SU-DHL-6 (cell line): ENCODE measurements around the gene EIF6.

Source experiments
- H2AFZ ChIP-seq: fragments of 200-600 bp; sonication (generic); 2 replicates; pipeline ENCODE4 v1.6.1; 2014; ENCODE audit warnings: low read depth, mild to moderate bottlenecking, moderate library complexity, mixed read lengths, antibody characterized with exemption, low read length; ENCODE audit not compliant: severe bottlenecking
- H3F3A ChIP-seq: fragments of 200-600 bp; shearing (Covaris generic); 2 replicates; pipeline ENCODE4 v1.6.0; 2016; ENCODE audit warnings: antibody characterized with exemption, mild to moderate bottlenecking; ENCODE audit not compliant: insufficient read depth
- H3K27ac ChIP-seq: fragments of 200-600 bp; sonication (generic); 2 replicates; pipeline ENCODE4 v1.5.1; 2016; ENCODE audit warnings: low read depth, mild to moderate bottlenecking, low read length, moderate library complexity, mixed read lengths
- H3K27me3 ChIP-seq: fragments of 200-600 bp; sonication (generic), shearing (Covaris generic); 2 replicates; pipeline ENCODE4 v1.6.0; 2014; ENCODE audit warnings: mild to moderate bottlenecking, low read length
- H3K36me3 ChIP-seq: fragments of 200-600 bp; sonication (generic); 2 replicates; pipeline ENCODE4 v1.6.1; 2014; ENCODE audit warnings: mild to moderate bottlenecking, low read length, mixed read lengths
- H3K4me2 ChIP-seq: fragments of 300-600, 200-600 bp; shearing (Covaris generic), sonication (generic); 2 replicates; pipeline ENCODE4 v1.6.0; 2014; ENCODE audit warnings: low read length, low read depth, mild to moderate bottlenecking; ENCODE audit not compliant: poor library complexity, severe bottlenecking
- H3K4me3 ChIP-seq: fragments of 200-600 bp; sonication (generic); 2 replicates; pipeline ENCODE4 v1.5.1; 2014; ENCODE audit warnings: antibody characterized with exemption, low read length, mild to moderate bottlenecking, mixed read lengths; ENCODE audit not compliant: insufficient read depth, poor library complexity, severe bottlenecking
- H3K79me2 ChIP-seq: fragments of 200-600 bp; sonication (generic); 2 replicates; pipeline ENCODE4 v1.6.1; 2014; ENCODE audit warnings: mild to moderate bottlenecking, low read length, moderate library complexity; ENCODE audit not compliant: insufficient read depth
- H3K9ac ChIP-seq: fragments of 200-600 bp; sonication (generic); 2 replicates; pipeline ENCODE4 v1.7.0; 2014; ENCODE audit warnings: mild to moderate bottlenecking, low read length
- H3K9me2 ChIP-seq: fragments of 200-600 bp; sonication (generic); replicated peaks from 2 replicates; pipeline ENCODE4 v1.6.1; 2014; ENCODE audit warnings: low read length; ENCODE audit not compliant: insufficient read depth
- H3K9me3 ChIP-seq: fragments of 200-600 bp; sonication (generic); 2 replicates; pipeline ENCODE4 v1.6.1; 2014; ENCODE audit warnings: low read length, mixed read lengths; ENCODE audit not compliant: insufficient read depth
- H4K20me1 ChIP-seq: fragments of 200-600 bp; sonication (generic); 2 replicates; pipeline ENCODE4 v1.6.1; 2014; ENCODE audit warnings: low read depth, mild to moderate bottlenecking, antibody characterized with exemption, low read length, moderate library complexity, mixed read lengths
- EZH2phosphoT487 ChIP-seq: fragments of 200-600 bp; sonication (generic), shearing (Covaris generic); conservative IDR thresholded peaks from 2 replicates; pipeline ENCODE4 v1.6.1; 2018; ENCODE audit warnings: mild to moderate bottlenecking, antibody characterized with exemption, low read length, moderate library complexity, mixed read lengths
- TF ChIP-seq, protein P1 (sequence below): fragments of 200-600 bp; sonication (generic); IDR thresholded peaks from one replicate; pipeline ENCODE4 v1.5.1; 2017; ENCODE audit warnings: antibody characterized with exemption, mild to moderate bottlenecking, low read length, moderate library complexity; ENCODE audit not compliant: insufficient read depth, poor library complexity, severe bottlenecking

EIF6 gene

DNA sequence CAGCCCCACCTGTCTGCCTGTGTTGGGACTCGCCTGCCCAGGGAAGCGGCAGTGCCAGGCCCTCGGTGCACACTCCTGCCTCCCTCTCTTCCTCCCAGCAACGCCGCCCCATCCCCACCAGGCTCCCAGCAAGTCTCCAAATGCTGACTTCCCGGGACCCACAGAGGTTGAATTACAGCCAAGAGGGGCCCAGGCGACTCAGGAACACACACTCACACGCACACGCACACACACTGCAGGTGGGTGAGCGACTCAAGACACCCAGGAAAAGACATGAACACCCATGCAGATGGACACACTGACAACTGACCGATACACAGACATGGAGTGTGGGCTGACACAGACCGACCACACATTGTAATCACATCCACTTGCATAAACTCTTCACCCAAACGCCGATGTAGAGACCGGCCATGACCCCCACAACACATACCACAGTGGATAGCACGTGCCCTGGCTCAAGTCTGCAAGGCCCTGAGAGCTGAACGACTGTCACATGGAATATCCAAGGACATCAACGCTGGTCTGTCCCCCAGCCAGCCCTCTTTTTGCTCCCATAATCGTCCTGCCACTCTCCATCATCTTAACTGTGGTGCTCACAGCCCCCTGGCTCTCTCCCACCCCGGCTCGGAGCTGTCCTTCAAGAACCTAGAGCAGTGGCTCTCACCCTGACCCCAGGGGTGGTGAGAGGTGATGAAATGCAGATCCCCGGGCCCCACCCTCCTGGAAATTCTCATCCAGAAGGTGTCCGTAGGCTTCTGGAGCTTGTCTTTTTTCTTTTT lies 8.1 kb upstream of the EIF6 start:
- H4K20me1 ChIP-seq: no peaks in the 10 kb centered on the region
- no peaks in the 10 kb centered on the region for H3K9me2 ChIP-seq
- no peak overlapping the region for H3K4me2 ChIP-seq
- no peaks in the 10 kb centered on the region for H3K79me2 ChIP-seq
- no peak overlapping the region for H3K9ac ChIP-seq
- no peaks in the 10 kb centered on the region for H3K9me3 ChIP-seq
- H3K4me3 ChIP-seq: no peak overlapping the region
- no peak for TF ChIP-seq EZH2phosphoT487
- TF ChIP-seq, protein P1, sequence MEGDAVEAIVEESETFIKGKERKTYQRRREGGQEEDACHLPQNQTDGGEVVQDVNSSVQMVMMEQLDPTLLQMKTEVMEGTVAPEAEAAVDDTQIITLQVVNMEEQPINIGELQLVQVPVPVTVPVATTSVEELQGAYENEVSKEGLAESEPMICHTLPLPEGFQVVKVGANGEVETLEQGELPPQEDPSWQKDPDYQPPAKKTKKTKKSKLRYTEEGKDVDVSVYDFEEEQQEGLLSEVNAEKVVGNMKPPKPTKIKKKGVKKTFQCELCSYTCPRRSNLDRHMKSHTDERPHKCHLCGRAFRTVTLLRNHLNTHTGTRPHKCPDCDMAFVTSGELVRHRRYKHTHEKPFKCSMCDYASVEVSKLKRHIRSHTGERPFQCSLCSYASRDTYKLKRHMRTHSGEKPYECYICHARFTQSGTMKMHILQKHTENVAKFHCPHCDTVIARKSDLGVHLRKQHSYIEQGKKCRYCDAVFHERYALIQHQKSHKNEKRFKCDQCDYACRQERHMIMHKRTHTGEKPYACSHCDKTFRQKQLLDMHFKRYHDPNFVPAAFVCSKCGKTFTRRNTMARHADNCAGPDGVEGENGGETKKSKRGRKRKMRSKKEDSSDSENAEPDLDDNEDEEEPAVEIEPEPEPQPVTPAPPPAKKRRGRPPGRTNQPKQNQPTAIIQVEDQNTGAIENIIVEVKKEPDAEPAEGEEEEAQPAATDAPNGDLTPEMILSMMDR: no peak
- no peak overlapping the region for H3K27ac ChIP-seq
- H3F3A ChIP-seq: no peaks in the 10 kb centered on the region
- H3K27me3 ChIP-seq: no peaks in the 10 kb centered on the region
- H2AFZ ChIP-seq: no peak overlapping the region
- no peaks in the 10 kb centered on the region for H3K36me3 ChIP-seq

DNA sequence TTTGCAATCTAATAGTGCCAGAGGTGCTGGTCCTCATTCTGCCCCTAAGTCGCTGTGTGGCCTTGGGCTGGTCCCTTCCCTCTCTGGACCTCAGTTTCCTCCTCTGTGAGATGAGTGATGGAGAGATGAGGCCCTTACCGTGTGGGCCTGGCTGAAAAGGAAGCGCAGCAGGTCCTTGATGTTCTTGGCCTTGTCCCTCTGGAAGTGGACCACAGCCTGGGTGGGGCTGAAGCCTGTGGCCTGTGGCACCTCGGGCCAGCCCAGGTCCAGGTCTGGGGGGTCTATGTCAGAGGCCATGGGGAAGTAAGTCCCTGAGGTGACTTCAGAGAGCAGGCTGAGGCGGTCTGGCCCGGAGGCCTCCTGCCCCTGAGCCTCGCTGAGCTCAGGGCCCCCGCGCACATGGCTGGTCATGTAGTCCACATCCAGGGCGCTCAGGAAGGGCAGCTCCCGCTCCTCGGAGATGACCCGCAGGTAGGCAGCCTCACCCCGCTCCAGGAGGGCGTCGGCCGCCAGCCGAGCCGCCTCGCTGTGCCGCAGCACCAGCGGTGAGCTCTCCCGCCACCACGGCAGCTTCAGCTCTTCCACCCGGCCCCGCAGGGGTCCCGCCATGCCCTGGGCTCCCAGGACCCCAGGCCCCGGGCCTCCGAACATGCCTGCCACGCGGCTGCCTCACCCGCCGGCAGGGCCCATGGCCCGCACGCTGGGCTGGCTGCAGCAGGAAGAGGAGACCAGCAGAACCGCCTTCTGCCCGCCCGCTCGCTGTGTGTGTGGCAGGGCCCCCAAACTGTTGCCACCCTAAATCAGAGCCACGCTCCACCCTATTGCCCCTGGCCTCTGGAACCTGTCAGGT lies 7.3 kb upstream of the EIF6 start, which contains the start of gene FAM83C:
Gene FAM83C, minus strand, starts transcription at position 772 of the 850 bp plus-strand sequence. Its CDS starts 121 bp downstream, at position 651.
- Histone ChIP-seq H3K36me3 (no peaks in the 10 kb centered on the region), H3K27ac (no peak within 1 kb of the TSS), H3F3A (no peaks in the 10 kb centered on the region), H3K9ac (no peak within 1 kb of the TSS), H3K79me2 (no peaks in the 10 kb centered on the region), H4K20me1 (no peaks in the 10 kb centered on the region), H3K9me3 (no peaks in the 10 kb centered on the region), H3K27me3 (no peaks in the 10 kb centered on the region), H3K9me2 (no peaks in the 10 kb centered on the region), H3K4me2 (no peak within 1 kb of the TSS), H3K4me3 (no peak within 1 kb of the TSS), H2AFZ (no peak within 1 kb of the TSS)
- TF ChIP-seq EZH2phosphoT487: no peak
- TF ChIP-seq, protein P1: no peak

DNA sequence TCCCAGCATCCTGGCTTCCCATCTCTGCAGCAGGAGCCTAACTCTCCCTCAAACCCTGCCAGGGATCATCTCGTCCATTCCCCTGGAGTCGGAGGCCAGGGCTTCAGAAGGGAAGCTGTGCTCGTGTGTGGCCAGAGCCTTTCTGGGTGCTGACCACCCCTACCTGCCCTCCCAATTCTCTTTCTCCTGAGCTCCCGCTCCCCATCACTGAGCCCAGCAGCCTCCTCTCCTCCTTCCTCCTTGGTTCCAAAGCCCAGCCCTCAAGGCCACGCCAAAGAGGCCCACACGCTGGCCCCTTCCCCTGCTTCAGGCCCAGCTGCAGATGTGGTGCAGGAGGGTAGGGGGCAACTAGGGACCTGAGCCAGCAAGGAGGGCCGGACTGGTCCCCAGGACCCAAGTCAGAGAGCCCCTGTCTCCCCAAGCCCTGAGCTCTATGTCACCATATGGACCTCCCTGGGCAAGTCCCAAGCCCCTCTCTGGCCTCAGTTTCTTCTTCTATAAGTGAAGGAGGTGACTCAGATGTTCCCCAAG lies 6.4 kb upstream of the EIF6 start:
- no peak overlapping the region for H3K9ac ChIP-seq
- TF ChIP-seq EZH2phosphoT487: no peak
- TF ChIP-seq, protein P1: no peak
- no peaks in the 10 kb centered on the region for H3K36me3 ChIP-seq
- no peak overlapping the region for H2AFZ ChIP-seq
- no peaks in the 10 kb centered on the region for H3K9me3 ChIP-seq
- no peaks in the 10 kb centered on the region for H3F3A ChIP-seq
- no peak overlapping the region for H3K4me3 ChIP-seq
- no peaks in the 10 kb centered on the region for H4K20me1 ChIP-seq
- no peaks in the 10 kb centered on the region for H3K27me3 ChIP-seq
- no peak overlapping the region for H3K4me2 ChIP-seq
- H3K79me2 ChIP-seq: no peaks in the 10 kb centered on the region
- H3K9me2 ChIP-seq: no peaks in the 10 kb centered on the region
- no peak overlapping the region for H3K27ac ChIP-seq
